Measurements from ENCODE around the gene PKM.
"Not testable (repeated sequence)": the region's sequence is repeated elsewhere in the genome, so short reads cannot be mapped to it uniquely, and the experiment has no call there.

The PKM gene

DNA sequence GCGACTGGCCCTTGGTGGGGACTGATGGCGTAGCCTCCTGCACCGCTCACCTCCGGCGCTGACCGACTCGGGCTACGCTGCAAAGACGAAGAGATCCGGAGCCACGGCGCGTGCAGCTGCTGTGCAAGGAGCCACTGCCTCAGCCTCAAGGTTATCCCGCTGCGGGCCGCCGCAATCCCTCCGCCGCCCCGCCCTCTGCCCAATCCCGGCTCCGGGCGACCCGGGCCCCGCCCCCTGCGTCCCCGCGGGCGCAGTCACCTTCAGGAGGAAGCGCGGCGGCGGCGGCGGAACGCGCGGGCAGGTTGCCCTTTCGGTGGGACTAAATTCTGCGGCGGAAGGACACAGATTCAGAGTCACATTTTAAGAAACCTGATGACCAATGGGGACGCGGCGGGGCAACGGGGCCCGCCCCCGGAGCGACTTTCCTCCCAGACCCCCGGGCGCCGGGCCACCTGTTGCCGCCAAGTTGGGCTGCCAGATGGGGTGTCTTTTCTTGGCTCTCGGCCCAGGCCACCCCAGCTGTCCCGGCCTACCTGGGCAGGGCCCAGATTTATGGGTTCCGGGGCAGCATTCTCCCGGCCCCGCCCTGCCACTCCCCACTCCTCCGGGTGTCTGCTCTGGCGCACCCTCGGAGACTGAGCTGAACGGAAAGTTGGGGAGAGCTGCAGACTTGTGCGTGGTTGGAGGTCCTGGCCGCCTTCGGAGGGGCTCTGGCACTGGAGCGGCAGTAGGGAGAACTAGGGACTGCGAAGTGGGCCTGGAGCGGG lies at the start of gene PKM:
Gene PKM, minus strand, starts transcription at position 125 of the 767 bp plus-strand sequence. CDS start 12,093 bp downstream, outside the sequence.
- DNase-seq: peak; percentile 83

DNA sequence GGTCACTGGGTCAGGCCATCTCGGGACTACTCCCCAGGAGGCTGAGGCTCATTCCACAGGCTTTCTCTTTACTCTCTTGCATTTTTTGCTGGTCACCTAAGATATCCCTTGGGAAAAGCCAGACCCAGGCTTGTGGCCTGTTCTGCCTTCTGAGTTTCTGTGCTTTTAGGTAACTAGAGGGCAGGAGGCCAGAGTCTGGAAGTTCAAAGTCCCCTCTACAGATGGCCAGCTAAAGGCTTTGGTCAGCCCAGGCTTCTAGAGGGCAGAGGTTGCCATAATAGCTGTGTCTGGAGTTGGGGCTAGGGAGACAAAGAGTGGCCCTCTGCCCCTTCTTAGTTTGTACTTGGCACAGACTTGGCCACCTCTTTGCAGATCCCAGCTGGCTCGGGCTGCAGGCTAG lies 49.8 kb upstream of the PKM start:
- DNase-seq: no peak

- no peak for DNase-seq
Observed at GRCh38 chr15:72278737-72279136, 47.7 kb upstream of the PKM start.

GRCh38 chr15:72276326-72276700 lies 45.3 kb upstream of the PKM start:
- no peak for DNase-seq

DNA sequence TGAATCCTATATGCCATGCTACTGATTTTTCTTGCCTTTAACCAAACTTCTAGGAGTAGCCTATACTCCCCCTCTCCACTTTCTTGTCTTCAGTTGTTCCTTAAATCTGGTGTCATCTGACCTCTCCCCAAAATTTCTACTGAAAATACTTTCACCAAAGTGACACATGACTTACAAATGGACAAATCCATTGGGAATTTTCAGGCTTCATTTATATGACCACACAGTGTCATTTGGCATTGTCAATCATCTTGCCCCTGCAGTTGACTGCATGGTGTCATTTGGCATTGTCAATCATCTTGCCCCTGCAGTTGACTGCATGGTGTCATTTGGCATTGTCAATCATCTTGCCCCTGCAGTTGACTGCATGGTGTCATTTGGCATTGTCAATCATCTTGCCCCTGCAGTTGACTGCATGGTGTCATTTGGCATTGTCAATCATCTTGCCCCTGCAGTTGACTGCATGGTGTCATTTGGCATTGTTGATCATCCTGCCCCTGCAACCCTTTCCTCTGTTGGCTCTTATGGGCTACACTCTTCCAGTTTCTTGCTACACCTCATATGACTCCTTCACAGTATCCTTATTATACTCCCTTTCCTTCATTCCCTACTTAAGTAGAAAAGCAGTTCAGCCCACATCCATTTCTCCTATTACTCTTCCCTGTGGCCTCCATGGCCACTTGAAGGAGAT lies 44.8 kb upstream of the PKM start:
- DNase-seq: not testable (repeated sequence)

DNA sequence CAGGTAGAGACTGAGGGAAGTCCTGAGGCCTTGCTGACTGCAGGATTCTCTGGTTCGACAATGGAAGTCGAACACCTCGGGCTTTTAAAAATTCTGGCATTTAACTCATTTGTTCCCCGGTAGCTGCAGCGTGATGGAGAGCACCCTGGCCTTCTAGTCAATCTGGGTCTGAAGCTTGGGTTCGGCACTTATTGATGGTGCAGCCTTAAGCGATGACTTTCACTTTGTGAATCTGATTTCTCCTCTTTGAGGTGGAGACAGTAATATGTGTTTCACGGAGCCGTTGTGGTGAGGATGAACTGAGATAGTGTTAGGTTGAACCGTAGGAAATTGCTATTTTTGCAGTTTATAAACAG lies 42.0 kb upstream of the PKM start:
- DNase-seq: no peak

- DNase-seq: peak; percentile 96
Observed at GRCh38 chr15:72272213-72272996, 41.4 kb upstream of the PKM start, which contains the start of gene PARP6. Gene PARP6 (minus strand): TSS chr15:72272554. CDS start chr15:72267477, 5,077 bp downstream.

- no peak for DNase-seq
Observed at GRCh38 chr15:72271895-72272212, 40.9 kb upstream of the PKM start.

- no peak for DNase-seq
Observed at GRCh38 chr15:72271221-72271620, 40.2 kb upstream of the PKM start.

DNA sequence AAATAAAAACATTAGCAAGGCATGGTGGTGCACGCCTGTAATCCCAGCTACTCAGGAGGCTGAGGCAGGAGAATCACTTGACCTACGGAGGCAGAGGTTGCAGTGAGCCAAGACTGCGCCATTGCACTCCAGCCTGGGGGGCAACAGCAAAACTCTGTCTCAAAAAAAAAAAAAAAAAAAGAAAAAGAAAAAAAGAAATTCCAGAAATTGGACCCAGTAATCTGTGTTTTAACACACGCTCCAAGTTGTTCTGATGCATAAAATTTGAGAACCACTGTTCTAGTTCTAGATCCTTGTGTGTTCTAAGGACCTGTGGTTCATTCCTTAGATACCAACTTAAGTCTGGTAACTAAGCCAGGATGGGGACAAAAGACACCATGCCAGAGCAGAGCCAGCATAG lies 38.7 kb upstream of the PKM start:
- no peak for DNase-seq

DNA sequence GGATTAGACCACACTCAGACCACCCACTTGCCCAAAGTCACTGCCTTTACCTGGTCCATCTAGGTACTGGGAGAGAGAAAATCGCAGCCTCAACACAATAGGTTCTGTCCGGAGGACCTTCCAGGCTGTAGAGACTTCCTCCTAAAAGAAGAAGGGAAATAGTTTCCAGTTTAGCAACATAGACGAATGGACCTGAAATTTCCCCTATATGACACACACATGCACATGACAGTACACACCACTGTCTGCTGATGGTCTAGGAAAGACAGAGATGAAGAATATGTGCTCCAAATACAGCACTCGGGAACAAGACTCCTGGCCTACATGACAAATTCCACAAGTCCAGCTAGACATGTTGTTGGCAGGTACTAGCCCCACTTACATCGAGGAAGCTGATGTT lies 34.0 kb upstream of the PKM start:
- DNase-seq: no peak

DNA sequence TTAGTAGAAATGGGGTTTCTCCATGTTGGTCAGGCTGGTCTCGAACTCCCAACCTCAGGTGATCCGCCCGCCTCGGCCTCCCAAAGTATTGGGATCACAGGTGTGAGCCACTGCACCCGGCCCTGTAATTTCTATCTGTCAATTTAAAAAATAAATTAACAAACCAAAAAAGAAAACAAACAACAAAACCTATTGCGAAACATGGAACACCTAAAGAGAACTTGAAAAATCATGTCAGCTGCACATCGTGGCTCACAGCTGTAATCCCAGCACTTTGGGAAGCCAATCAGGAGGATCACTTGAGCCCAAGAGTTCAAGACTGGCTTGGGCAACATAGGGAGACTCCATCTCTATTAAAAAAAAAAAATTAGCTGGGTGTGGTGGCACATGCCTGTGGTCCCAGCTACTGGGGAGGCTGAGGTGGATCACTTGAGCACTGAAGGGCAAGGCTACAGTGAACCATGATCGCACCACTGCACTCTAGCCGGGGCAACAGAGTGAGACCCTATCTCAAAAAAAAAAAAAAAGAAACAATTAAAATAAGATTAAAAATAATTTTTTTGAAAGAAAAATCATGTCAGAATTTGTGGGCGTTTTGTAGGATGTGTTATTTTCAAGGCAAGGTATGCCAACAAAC lies 21.8 kb upstream of the PKM start:
- no peak for DNase-seq

- no peak for DNase-seq
Observed at GRCh38 chr15:72249142-72249810, 18.3 kb upstream of the PKM start.

GRCh38 chr15:72248514-72248913 lies 17.5 kb upstream of the PKM start:
- DNase-seq: no peak

- DNase-seq: no peak
Observed at GRCh38 chr15:72242775-72243370, 11.9 kb upstream of the PKM start.

DNA sequence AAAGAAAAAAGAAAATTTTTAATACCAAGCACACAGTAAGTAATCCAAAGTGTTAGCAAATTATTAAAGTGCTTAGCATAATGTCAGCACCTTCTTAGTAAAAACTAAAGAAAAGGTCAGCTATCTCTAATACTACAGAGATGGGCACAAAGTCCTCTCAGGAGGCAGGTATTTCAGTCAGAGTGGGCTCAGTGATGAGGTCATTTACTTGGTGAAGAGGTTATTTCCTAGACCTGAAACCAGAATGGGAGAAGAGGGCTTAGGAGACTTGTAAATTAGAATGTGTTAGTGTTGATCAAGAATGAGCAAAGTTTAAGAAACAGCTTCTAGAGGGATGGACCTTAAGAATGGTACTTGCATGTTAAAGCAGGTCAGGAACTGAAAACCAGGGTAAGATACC lies 8.7 kb upstream of the PKM start:
- DNase-seq: no peak

DNA sequence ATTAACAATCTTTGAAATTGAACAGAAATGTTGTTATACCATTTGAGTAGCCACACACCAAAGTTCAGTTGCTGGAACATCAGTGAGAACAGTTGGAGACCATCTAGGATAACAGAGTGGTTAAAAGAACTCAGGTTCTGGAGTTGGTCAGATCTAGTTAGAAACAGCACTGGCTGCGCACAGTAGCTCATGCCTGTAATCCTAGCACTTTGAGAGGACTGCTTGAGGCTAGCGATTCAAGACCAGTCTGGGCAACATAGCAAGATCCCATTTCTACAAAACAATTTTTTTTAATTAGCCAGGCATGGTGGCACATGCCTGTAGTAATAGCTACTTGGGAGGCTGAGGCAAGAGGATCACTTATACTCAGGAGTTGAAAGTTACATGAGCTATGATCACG lies 7.6 kb upstream of the PKM start:
- DNase-seq: no peak

DNA sequence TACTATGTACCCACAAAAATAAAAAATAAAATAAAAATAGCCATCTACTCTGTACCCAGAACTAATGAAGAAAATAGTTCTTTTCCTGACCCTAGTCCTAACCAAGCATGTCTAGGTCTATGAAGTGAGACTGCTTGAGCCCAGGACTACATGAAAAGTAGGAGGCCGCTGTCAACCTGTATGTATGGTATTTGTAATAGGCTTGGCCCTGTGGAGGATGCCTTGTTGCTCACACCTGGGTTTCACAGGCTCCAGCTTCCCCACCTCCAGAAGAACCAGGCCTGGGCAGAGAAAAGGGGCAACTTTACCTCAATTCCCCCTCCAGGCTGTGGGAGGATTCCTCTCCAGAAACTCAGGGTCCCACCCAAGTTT lies 6.8 kb upstream of the PKM start:
- no peak for DNase-seq

DNA sequence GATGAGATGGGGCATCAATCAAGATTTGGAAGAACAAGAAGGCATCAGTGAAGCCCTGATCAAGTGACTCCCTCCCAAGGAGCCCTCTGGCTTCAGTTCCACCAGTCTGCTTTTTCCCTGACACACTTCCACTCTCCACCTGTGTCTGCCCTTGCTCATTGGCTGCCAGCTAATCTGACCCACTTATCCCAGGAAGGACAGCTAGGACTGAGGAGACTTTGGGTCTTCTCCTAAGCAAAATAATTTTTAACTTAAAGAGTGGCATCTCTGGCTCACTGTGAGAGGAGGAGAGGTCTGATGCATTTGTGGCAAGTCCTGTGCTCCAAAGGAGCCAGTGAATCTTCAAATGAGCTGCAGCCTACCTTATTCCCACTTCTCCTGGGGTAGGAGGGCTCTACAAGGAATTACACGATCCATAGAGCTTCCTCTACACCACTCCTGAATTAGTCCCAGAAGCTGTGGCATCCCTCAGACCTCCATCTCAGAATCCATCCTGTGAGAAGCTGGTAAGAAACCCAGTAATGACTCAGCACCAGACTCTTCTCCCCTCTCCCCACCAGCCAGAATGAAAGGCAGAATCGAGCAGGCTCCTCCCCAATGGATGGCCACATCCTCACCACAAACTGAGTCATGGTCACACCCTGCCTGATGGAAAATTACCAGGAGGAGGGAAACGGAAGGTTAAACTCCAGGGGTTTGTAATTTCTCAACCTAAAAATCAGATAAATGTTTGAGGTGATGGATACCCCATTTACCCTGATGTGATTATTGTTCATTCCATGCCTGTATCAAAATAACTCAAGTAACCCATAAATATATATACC lies 6.3 kb upstream of the PKM start:
- peak; percentile 28 for DNase-seq

DNA sequence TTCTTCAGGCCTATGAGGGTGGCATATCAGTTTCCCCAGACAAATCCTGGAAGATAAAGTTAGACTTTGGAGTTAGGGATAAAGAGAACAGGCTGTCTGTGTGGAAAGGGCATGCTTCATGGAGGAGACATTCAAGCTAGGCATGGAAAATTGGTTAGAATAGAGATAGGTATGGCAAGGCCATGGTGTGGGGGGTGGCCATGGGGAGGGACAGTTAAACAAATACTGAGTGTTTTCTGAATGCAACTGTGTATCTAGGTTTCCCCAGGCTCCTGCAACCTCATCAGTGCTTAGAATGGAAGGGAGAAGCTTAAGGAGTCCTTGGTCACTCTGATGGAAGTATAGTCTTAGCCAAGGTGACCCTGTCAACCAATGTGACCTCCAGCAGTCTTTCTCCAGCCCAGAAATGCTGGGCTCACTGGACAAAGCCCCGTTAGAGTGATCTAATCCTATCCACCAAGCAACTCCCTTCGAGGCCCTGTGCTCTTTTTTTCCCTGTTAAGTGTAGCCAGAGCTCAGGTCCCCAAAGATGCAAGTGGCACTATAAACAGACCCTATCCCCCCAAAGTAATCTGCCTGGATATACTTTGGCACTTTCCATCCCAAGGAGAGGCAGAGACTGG lies 5.5 kb upstream of the PKM start:
- no peak for DNase-seq

DNA sequence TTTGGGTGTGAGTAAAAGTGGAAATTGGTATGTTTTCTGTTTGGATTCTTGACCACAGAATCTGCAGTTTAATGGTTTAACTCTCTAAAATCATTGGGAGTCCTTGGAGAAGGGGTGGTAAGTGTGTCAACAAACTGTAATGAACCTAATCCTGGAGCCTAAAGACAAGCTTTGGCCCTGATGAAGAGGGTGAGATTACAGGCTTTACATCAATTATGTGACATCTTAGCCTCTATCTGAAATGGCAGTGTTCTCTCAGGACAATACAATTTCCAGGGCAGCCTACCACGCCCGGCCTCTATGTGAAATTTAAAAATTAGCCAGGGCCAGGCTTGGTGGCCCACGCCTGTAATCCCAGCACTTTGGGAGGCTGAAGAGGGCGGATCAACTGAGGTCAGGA lies 4.3 kb upstream of the PKM start:
- DNase-seq: no peak

Measured in KG1 (cell line).